ENCODE data around the gene FOCAD.
"Not testable (repeated sequence)": the region's sequence is repeated elsewhere in the genome, so short reads cannot be mapped to it uniquely, and the experiment has no call there.

The FOCAD gene

DNA sequence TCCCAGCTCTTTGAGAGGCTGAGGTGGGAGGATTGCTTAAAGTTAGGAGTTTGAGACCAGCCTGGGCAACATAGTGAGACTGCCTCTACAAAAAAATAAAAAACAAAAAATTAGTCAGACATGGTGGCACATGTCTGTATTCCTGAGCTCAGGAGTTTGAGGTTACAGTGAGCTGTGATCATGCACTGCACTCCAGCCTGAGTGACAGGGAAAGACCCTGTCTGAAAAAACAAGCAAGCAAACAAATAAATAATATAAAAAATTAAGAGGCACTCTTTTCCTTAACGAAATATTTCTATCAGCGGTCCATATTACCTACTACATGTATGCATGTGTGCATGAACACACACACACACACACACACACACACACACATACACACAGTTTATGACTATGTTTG is 20.9 kb upstream of the FOCAD start:
- Histone ChIP-seq H3K36me3 (ENCODE audit: control insufficient read depth, insufficient read depth, low read length) (no peaks in the 10 kb centered on the region), H4K5ac (ENCODE audit: low read length) (no peak overlapping the region), H2AK5ac (ENCODE audit: low read length) (no peak overlapping the region), H3K56ac (ENCODE audit: low read length) (no peak overlapping the region), H2BK120ac (ENCODE audit: low read depth, low read length) (no peak overlapping the region), H3K4me3 (ENCODE audit: low read length) (no peak overlapping the region), H3K18ac (ENCODE audit: low read length) (no peak overlapping the region), H2BK5ac (ENCODE audit: low read length) (no peak overlapping the region), H3K4me2 (ENCODE audit: low read length) (no peak overlapping the region), H3K27me3 (ENCODE audit: insufficient read depth, low read length, poor library complexity) (no peaks in the 10 kb centered on the region), H3K79me1 (ENCODE audit: low read length) (peaks cover 12% of the 10 kb centered on the region), H4K8ac (ENCODE audit: low read depth, low read length) (no peak overlapping the region), H3K27ac (ENCODE audit: low read depth, low read length) (no peak overlapping the region), H3K4ac (ENCODE audit: low read depth, low read length) (no peak overlapping the region), H3K79me2 (ENCODE audit: control insufficient read depth, insufficient read depth, low read length) (peaks cover 19% of the 10 kb centered on the region), H3K23ac (ENCODE audit: low read length) (no peak overlapping the region), H3K4me1 (ENCODE audit: control insufficient read depth, low read depth, low read length) (peaks cover 12% of the 10 kb centered on the region), H3K9ac (ENCODE audit: low read length) (no peak overlapping the region), H2BK15ac (replicated peaks; ENCODE audit: low read depth) (no peak overlapping the region)
- no CpG with 5 or more reads among the region's 2 CpGs for WGBS (ENCODE audit: extremely low coverage, insufficient coverage, low lambda C conversion rate)
- no peak for DNase-seq

DNA sequence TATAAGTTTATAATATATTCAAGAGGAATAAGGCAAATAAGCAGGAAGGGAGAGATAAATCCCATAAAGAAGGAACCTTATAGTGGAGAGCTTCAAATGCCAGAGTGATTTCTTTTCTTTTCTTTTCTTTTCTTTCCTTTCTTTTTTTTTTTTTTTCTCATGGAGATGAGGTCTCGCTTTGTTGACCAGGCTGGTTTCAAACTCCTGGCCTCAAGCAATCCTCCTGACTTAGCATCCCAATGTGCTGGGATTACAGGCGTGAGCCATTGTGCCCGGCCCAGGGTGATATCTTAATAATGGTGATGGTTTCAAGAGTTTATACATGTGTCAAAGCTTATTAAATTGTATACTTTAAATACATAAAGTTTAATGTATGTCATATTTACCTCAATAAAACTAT is 19.6 kb upstream of the FOCAD start:
- H4K8ac ChIP-seq (ENCODE audit: low read depth, low read length): no peak overlapping the region
- peaks cover 10% of the 10 kb centered on the region for H3K4me1 ChIP-seq (ENCODE audit: control insufficient read depth, low read depth, low read length)
- no peaks in the 10 kb centered on the region for H3K36me3 ChIP-seq (ENCODE audit: control insufficient read depth, insufficient read depth, low read length)
- no peak overlapping the region for H3K4me2 ChIP-seq (ENCODE audit: low read length)
- no peak overlapping the region for H3K27ac ChIP-seq (ENCODE audit: low read depth, low read length)
- H3K27me3 ChIP-seq (ENCODE audit: insufficient read depth, low read length, poor library complexity): no peaks in the 10 kb centered on the region
- H2AK5ac ChIP-seq (ENCODE audit: low read length): no peak overlapping the region
- peaks cover 18% of the 10 kb centered on the region for H3K79me2 ChIP-seq (ENCODE audit: control insufficient read depth, insufficient read depth, low read length)
- peaks cover 15% of the 10 kb centered on the region for H3K79me1 ChIP-seq (ENCODE audit: low read length)
- H4K5ac ChIP-seq (ENCODE audit: low read length): no peak overlapping the region
- no peak overlapping the region for H2BK15ac ChIP-seq (replicated peaks; ENCODE audit: low read depth)
- no peak overlapping the region for H3K23ac ChIP-seq (ENCODE audit: low read length)
- H2BK120ac ChIP-seq (ENCODE audit: low read depth, low read length): no peak overlapping the region
- no CpG with 5 or more reads among the region's 3 CpGs for WGBS (ENCODE audit: extremely low coverage, insufficient coverage, low lambda C conversion rate)
- no peak overlapping the region for H3K18ac ChIP-seq (ENCODE audit: low read length)
- DNase-seq: peak; percentile 27
- no peak overlapping the region for H3K4ac ChIP-seq (ENCODE audit: low read depth, low read length)
- H3K4me3 ChIP-seq (ENCODE audit: low read length): no peak overlapping the region
- H3K56ac ChIP-seq (ENCODE audit: low read length): no peak overlapping the region
- no peak overlapping the region for H3K9ac ChIP-seq (ENCODE audit: low read length)
- H2BK5ac ChIP-seq (ENCODE audit: low read length): no peak overlapping the region

DNA sequence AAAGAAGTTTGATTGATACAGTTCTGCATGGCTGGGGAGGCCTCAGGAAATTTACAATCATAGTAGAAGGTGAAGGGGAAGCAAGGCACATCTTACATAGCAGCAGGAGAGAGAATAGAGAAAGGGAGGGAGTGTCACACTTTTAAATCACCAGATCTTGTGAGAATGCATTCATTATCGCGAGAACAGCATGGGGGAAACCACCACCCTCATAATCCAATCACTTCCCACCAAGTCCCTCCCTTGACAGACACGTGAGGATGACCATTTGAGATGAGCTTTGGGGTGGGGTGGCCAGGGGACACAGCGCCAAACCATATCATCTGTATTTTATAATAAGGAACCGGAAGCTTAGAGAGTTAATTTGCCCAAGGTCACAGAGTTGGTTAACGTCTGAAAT is 13.7 kb upstream of the FOCAD start:
- Histone ChIP-seq H3K9ac (ENCODE audit: low read length) (no peak overlapping the region), H3K4me2 (ENCODE audit: low read length) (no peak overlapping the region), H3K79me1 (ENCODE audit: low read length) (peaks cover 4% of the 10 kb centered on the region), H2BK15ac (replicated peaks; ENCODE audit: low read depth) (no peak overlapping the region), H2AK5ac (ENCODE audit: low read length) (no peak overlapping the region), H4K5ac (ENCODE audit: low read length) (no peak overlapping the region), H3K18ac (ENCODE audit: low read length) (no peak overlapping the region), H3K36me3 (ENCODE audit: control insufficient read depth, insufficient read depth, low read length) (no peaks in the 10 kb centered on the region), H2BK5ac (ENCODE audit: low read length) (no peak overlapping the region), H3K4me1 (ENCODE audit: control insufficient read depth, low read depth, low read length) (no peaks in the 10 kb centered on the region), H3K56ac (ENCODE audit: low read length) (no peak overlapping the region), H3K27ac (ENCODE audit: low read depth, low read length) (no peak overlapping the region), H3K23ac (ENCODE audit: low read length) (no peak overlapping the region), H4K8ac (ENCODE audit: low read depth, low read length) (no peak overlapping the region), H2BK120ac (ENCODE audit: low read depth, low read length) (no peak overlapping the region), H3K27me3 (ENCODE audit: insufficient read depth, low read length, poor library complexity) (no peaks in the 10 kb centered on the region), H3K79me2 (ENCODE audit: control insufficient read depth, insufficient read depth, low read length) (peaks cover 1% of the 10 kb centered on the region), H3K4ac (ENCODE audit: low read depth, low read length) (no peak overlapping the region), H3K4me3 (ENCODE audit: low read length) (no peak overlapping the region)
- peak; percentile 86 for DNase-seq
- WGBS (ENCODE audit: extremely low coverage, insufficient coverage, low lambda C conversion rate): no CpG with 5 or more reads among the region's 6 CpGs

DNA sequence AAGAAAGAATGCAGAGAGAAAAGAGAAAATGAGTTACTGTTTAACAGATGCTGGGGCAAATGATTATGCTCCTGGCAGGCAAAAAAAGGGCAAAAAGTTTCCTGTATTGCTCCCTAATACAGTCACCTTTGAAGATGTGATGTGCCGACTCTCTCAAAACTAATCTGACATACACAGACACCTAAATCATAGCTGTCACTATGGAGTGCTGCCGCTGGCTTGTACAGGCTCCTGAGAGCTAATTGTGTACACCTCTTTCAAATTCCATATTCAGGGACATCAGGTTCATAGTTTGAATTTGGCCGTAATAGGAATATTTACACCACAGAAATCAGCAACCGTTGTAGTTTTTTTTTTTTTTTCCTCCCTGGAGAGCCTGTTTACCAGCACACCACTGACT is 12.4 kb upstream of the FOCAD start:
- Histone ChIP-seq H3K23ac (ENCODE audit: low read length) (no peak overlapping the region), H3K18ac (ENCODE audit: low read length) (no peak overlapping the region), H3K9ac (ENCODE audit: low read length) (no peak overlapping the region), H2BK120ac (ENCODE audit: low read depth, low read length) (no peak overlapping the region), H3K79me2 (ENCODE audit: control insufficient read depth, insufficient read depth, low read length) (peaks cover 1% of the 10 kb centered on the region), H3K4me1 (ENCODE audit: control insufficient read depth, low read depth, low read length) (no peaks in the 10 kb centered on the region), H3K4me3 (ENCODE audit: low read length) (no peak overlapping the region), H3K79me1 (ENCODE audit: low read length) (peaks cover 4% of the 10 kb centered on the region), H3K27ac (ENCODE audit: low read depth, low read length) (no peak overlapping the region), H2AK5ac (ENCODE audit: low read length) (no peak overlapping the region), H4K8ac (ENCODE audit: low read depth, low read length) (no peak overlapping the region), H3K36me3 (ENCODE audit: control insufficient read depth, insufficient read depth, low read length) (no peaks in the 10 kb centered on the region), H2BK15ac (replicated peaks; ENCODE audit: low read depth) (no peak overlapping the region), H3K4me2 (ENCODE audit: low read length) (no peak overlapping the region), H4K5ac (ENCODE audit: low read length) (no peak overlapping the region), H2BK5ac (ENCODE audit: low read length) (no peak overlapping the region), H3K27me3 (ENCODE audit: insufficient read depth, low read length, poor library complexity) (no peaks in the 10 kb centered on the region), H3K56ac (ENCODE audit: low read length) (no peak overlapping the region), H3K4ac (ENCODE audit: low read depth, low read length) (no peak overlapping the region)
- no CpG with 5 or more reads among the region's 4 CpGs for WGBS (ENCODE audit: extremely low coverage, insufficient coverage, low lambda C conversion rate)
- DNase-seq: no peak

DNA sequence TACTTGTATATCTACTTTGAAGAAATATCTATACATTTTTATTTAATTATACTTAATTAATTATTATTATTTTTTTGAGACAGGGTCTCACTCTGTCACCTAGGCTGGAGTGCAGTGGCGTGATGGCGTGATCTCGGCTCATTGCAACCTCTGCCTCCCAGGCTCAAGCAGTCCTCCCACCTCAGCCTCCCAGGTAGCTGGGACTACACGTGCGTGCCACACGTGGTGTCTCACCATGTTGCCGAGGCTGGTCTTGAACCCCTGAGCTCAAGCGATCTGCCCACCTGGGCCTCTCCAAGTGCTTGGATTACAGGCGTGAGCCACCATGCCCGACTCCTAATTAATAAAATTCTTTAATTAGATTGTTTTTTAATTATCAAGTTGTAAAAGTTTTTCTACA is 10.5 kb upstream of the FOCAD start:
- H3K79me1 ChIP-seq (ENCODE audit: low read length); H3K56ac ChIP-seq (ENCODE audit: low read length); H3K18ac ChIP-seq (ENCODE audit: low read length); H3K27ac ChIP-seq (ENCODE audit: low read depth, low read length); H2BK120ac ChIP-seq (ENCODE audit: low read depth, low read length); H3K4me2 ChIP-seq (ENCODE audit: low read length); H3K4me3 ChIP-seq (ENCODE audit: low read length); H3K4me1 ChIP-seq (ENCODE audit: control insufficient read depth, low read depth, low read length); H3K9ac ChIP-seq (ENCODE audit: low read length); H2BK5ac ChIP-seq (ENCODE audit: low read length); H3K4ac ChIP-seq (ENCODE audit: low read depth, low read length); H3K79me2 ChIP-seq (ENCODE audit: control insufficient read depth, insufficient read depth, low read length); H2BK15ac ChIP-seq (replicated peaks; ENCODE audit: low read depth); H4K5ac ChIP-seq (ENCODE audit: low read length); H3K36me3 ChIP-seq (ENCODE audit: control insufficient read depth, insufficient read depth, low read length); DNase-seq; H3K23ac ChIP-seq (ENCODE audit: low read length); H3K27me3 ChIP-seq (ENCODE audit: insufficient read depth, low read length, poor library complexity); H2AK5ac ChIP-seq (ENCODE audit: low read length); H4K8ac ChIP-seq (ENCODE audit: low read depth, low read length): not testable (repeated sequence)
- no CpG with 5 or more reads among the region's 10 CpGs for whole genome bisulfite sequencing (ENCODE audit: extremely low coverage, insufficient coverage, low lambda C conversion rate)

DNA sequence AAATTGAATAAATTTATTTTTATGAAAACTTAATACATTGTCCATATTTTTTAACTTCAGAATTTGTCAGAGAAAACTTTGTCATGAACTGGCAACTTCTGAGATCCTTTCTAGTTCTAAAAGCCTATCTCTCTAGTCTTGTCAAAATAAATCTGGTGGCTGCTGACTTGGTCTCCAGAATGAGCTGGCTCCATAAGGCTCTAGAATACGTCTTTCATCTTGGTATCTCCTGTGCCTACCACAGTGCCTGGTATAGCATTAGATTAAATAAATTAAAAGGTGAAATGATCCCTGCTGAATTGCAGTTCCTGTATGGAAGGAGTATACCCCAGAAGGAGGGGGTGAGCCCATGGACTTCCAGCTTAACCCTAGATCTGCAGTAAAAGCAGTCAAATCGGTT is 2.6 kb upstream of the FOCAD start:
- Histone ChIP-seq H3K27me3 (ENCODE audit: insufficient read depth, low read length, poor library complexity) (no peaks in the 10 kb centered on the region), H3K79me1 (ENCODE audit: low read length) (peaks cover 6% of the 10 kb centered on the region), H3K56ac (ENCODE audit: low read length) (no peak overlapping the region), H4K5ac (ENCODE audit: low read length) (no peak overlapping the region), H3K4me3 (ENCODE audit: low read length) (no peak overlapping the region), H3K27ac (ENCODE audit: low read depth, low read length) (no peak overlapping the region), H3K9ac (ENCODE audit: low read length) (no peak overlapping the region), H2BK5ac (ENCODE audit: low read length) (no peak overlapping the region), H3K4ac (ENCODE audit: low read depth, low read length) (no peak overlapping the region), H2AK5ac (ENCODE audit: low read length) (no peak overlapping the region), H2BK120ac (ENCODE audit: low read depth, low read length) (no peak overlapping the region), H3K23ac (ENCODE audit: low read length) (no peak overlapping the region), H4K8ac (ENCODE audit: low read depth, low read length) (no peak overlapping the region), H2BK15ac (replicated peaks; ENCODE audit: low read depth) (no peak overlapping the region), H3K4me2 (ENCODE audit: low read length) (no peak overlapping the region), H3K36me3 (ENCODE audit: control insufficient read depth, insufficient read depth, low read length) (no peaks in the 10 kb centered on the region), H3K4me1 (ENCODE audit: control insufficient read depth, low read depth, low read length) (peaks cover 4% of the 10 kb centered on the region), H3K79me2 (ENCODE audit: control insufficient read depth, insufficient read depth, low read length) (peaks cover 5% of the 10 kb centered on the region), H3K18ac (ENCODE audit: low read length) (no peak overlapping the region)
- no CpG with 5 or more reads among the region's 2 CpGs for WGBS (ENCODE audit: extremely low coverage, insufficient coverage, low lambda C conversion rate)
- no peak for DNase-seq
